HG03108 (cell line): ENCODE measurements around the gene FIBCD1.

Experiments
- ATAC-seq: cut with Tn5 transposase; IDR thresholded peaks from one replicate; pipeline ENCODE4 v1.9.1; 2021; ENCODE audit warnings: moderate library complexity; ENCODE audit not compliant: unreplicated experiment

FIBCD1 gene

DNA sequence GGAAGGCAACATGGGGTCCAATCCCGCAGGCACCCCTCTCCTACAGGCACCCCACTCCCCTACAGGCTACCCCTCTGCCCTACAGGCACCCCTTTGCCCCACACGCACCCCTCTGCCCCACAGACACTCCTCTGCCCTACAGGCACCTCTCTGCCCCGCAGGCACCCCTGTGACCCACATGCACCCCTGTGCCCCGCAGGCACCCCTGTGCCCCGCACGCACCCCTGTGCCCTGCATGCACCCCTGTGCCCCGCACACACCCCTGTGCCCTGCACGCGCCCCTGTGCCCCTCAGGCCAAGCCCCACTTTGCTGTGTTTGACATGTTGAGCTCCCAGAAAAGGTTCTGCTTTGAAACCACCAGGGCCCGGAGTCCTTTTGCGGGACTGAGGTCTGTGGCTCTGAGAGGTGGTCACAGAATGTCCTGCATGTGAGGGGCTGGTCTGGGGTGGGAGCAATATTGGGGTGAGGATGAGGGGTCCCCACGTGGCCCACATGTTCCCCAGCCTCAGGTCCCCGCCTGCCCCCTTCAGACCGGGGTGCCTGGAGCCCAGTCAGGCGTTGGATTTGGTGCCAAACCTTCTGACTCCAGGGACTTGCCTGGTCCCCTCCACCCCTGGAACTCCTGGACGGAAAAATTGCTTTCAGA is 41.8 kb downstream of the FIBCD1 start:
- no peak for ATAC-seq

DNA sequence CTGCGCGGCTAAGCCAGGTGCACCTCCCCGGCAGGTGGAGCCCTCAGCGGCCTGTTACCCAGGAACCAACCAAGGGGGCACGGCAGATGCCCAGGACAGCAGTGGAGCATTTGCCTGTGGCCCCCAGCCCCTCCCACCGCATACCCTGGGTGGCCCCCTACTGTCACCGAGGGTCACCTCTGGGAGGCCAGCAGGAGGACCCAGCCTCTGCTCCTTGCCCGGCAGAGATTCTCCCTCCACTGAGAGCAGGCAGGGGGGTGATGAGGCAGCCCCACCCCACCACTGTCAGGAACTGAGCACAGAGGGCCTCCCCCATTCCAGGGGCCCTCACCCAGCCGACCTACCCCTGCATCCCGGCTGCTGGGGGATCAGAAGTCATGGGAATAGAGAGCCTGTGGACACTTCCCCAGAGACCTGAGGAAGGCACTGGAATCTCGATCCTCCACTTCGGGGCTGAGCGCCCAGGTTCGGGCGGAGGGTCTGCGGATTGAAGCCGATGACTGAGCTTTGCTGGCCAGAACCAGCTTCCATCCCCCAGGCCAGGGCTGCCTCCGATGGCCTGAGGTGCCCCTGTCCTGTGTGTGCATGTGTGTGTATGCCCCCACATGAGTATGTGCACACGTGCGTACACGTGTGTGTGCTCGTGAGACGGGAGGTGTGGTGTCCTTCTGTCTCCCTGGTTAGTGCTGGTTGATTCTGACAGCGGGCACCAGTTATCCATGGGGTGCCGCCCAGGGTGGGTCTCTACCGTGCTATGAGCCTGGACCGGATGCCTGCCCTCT is 42.6 kb downstream of the FIBCD1 start, which contains the start of gene QRFP:
QRFP (minus strand) TSS at position 580 of the 782 bp plus-strand sequence. CDS start 2,974 bp downstream, outside the sequence.
- no peak for ATAC-seq

DNA sequence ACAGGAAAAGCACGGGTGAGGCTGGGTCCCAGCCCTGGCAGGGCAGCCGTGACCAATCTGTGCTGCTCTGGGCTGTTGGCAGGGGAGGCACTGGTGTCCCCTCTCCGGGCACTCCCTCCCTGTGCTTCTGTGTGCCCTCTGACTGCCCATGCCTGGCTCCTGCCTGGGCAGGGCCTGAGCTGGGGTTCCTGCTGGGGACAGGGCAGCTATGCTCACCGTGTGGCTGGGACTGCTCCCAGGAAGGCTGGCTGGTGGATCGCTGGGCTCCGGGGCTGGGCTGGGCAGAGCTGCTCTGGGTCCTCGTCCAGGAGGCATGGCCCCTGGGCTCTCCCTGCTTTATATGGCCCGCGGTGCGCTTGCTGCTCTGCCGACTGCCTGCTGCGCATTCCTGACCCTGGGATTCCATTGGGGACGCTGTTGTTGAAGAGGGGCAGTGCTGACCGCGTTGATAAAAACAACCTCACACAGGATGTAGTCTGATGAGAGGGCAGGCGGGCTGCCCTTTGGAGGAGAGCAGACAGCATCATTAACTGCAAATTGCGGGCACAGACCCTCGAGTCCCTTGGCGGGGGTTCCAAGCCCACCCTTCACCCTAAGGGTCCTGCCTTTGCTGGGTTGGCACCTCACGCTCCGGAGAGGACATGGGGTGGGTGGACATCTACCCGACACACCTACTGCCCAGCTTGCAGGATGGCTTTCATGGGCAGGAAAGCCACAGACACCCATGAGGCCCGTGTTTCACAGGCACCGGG is 43.4 kb downstream of the FIBCD1 start:
- ATAC-seq, result no peak

DNA sequence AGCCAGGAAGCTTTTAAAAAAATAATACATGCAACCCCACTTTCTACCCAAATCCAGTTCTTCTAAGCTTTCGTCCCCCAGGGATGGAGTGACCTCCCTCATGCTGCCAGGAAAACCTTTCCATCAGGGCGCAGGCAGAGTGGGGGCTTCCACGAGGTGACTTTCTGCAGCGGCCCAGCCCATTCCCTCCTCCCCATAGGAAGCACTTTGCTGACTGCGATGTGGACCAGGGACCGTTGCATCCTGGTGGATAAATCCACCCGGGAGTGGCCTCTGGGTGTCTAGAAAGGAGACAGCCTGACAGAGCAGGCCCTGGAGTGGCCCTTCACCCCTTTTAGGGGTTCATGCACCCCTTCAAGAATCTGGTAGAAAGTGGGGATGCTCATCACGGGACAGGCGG is 44.0 kb downstream of the FIBCD1 start:
- ATAC-seq, result no peak

DNA sequence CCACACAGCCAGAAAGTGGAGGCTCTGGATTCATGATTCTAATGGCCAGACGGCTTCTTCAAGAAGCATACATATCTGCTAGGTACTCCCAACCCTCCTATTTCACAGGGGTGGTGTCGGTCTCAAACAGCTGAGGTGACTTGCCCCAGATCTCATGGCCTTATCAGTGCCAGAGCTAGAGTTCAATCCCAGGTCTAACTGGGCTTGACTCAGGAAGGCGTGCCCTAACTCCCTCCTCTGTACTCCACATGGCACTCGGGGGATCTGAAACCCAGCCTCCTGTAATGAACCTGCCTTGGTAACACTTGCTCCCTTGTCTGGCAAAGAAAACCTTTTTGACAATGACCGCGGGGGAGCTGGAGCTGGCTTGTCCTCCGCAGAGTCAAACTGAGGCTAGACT is 44.5 kb downstream of the FIBCD1 start:
- ATAC-seq, result no peak

DNA sequence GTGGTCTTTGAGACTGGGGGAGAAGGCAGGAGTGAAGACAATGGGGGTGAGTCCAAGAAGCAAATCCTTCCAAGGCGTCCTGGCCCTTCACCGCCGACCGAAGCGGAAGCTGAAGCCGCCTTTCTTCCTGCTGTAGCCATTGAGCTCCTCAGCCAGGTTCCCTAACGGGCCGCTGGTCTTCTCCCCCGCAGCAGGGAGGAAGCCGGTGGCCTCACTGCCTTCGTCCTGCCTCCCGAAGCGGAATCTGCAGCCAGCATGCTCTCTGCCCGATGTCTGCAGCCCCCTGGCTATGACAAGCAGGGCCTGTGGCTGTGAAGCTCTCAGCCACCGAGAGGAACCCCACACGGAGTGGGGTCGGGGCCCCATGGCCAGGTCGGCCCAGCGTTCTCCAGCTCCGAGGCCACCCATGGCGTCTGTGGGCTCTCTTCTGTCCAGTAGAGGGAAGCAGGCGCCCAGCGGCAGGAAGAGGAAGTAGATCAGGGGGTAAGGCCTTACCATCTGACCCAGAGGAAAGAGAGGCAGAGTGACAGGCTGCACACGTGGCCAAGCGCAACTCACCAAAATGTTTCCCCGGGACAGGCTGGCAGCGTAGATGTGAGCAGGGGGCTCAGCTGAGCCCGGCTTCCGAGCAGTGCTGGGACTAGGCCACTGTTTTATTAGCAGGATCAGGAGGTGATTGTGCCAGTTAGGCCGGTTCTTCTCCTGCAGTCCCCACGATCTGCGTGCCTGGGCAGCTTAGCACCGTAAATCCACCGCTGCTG is 45.5 kb downstream of the FIBCD1 start:
- no peak for ATAC-seq

DNA sequence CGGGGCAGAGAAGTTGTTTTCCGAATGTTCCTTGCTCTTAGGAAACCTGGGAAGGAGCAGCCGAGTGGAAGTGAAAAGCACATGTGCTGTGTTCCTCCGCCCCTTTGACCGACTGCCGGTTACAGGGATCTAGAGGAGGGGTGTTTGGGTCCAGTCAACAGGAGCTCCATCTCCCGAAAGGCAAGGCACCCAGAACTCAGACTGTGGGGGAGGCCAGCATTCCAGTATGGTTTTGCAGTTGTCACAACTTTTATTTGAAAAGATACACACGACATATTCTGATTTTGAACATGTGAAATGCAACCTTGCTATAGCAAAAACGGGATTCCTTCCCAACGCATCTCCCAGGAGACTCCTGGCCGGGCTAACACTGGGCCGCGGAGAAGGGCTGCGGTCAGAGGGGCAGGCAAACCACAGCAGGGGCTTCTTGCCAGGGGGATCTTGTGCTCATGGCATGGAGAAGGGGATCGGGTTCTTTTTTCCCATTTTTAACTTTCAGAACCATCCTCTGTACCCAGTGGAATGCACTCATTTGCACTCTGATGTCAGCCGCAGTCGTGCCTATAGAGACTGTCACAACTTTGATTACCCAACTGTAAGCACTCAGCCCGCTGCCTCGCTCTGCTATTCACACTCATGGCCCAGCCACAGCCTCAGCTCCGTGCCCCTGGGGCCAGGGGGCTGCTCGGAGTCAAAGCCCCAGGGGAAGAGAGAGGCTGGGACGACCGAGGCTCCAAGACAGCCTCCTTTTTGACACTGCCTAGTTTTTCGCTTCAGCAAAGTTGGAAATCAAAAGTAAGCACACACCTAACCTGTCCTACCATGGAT is 46.4 kb downstream of the FIBCD1 start:
- ATAC-seq, result no peak

DNA sequence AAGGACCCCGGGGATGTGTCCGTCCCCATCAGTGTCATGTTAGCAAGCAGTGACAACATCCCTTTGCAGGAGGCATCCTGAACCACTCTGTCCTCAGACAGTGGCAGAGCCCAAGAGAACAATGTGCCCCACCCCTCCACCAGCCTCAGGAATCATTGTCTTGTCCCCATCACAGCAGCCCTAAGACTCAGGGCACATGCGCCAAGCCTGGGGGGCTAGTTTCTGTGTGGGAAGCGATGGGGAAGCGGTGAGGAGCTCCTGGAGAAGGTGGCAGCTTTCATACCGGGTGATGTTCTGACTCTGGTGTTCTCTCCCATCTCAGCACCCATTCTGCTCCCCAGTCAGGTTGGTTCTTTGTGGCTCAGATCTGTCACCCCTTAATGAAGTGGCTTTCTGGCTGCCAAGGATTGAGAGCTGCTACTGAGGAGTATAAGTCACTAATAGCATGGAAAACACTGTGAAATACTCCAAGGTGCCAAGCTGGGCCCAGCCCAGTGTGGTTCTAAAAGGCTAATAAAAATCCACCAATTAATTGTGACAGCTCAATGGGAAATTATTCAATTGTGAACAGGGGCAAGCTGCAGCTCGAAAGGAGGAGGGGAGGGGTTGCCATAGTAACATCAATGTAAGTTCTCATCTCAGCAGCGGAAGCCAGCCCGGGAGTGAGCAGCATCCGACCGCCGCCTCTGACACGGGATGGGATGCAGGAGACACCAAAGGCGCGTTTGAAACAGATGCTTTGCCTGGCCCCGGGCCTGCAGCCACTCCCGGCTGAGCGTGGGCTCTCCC is 47.2 kb downstream of the FIBCD1 start:
- no peak for ATAC-seq

DNA sequence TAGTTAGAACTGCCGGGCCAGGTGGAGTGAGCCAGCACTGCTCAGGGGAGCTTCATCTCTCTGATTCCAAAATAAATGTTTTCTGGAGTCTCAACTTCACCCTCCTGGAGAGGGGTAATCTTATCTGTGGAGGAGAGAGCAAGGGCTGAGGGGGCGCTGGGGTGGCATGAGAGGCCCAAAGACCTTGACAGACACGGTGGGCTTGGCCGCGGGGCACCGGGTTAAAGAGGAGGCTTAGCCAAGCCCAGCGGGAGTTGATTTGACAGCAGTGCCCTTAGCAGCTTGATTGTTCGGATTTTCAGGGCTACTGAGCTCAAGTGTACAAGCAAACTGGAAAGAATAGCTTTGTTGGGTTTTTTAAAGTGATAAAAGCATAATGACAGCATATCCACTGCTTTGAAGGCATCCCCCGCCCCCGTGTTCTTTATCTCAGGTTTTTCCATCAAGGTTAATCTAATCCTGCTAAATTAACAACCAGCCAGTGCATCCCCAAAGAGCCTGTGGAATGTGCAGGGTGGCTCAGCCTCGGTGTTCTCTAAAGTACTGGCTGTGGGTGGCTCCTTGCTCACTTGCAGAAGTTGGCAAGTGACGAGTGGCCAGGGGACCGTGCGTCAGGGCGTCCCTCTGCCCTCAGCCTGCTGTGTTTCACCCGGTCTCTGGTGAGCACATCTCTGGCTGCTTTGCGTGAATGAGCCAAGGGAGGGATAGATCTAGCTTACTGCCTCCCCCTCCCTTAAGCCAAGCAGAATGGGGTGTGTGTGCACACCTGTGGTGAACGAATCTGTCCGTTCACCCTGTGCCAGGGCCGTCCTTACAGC is 48.0 kb downstream of the FIBCD1 start:
- ATAC-seq, result no peak

DNA sequence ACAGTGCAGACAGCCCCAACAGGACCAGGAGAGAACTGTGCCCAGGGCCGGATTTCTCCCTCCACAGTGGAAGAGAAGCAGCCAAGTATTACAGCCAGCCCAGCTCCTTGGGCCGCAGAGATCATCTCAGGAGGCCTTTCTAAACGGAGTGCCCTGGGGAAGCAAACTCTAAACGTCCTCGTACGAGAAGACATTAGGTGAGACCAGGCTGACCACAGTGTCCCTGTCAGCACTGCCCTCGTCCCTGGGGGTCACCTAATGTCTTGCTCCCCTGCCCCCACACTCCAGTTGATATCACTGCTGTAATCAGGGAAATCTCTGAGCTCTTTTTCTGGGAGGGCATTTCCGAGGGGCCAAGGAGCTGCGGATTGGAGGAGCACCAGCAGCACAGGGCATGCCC is 48.9 kb downstream of the FIBCD1 start:
- ATAC-seq, result no peak

DNA sequence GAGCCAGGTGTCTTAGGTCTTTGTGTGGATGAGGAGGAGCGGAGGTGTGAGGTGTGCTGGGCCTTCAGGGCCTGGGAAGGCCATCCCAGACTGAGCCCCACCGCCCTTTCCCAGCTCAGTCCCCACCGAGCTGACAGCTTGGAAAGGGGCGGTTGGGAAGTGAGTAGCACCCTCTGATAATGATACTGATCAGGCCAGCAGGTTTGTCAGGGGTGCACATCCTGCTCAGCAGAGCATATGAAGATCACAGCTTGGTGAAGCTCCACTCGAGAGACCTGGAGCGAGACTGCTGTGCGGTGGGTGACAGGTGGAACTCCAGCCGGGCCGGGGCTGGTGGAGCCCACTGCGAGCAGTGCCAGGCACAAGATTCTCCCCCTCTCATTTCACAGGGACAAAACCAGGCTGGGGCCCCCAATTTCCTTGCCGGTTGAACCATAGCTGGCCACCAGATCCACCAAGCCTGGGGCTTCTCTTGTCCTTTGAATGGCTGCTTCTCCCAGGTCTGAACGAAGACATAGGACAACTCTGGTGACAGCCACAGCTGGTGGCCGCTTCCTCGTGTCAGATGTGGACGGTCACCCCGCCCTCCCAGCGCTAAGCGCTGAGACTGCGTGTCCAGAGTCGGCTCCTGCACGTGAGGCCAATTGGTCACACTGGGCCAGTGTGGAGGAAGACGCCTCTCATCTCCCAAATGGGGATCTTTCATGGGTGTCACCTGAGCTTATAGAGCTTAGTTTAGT is 50.7 kb downstream of the FIBCD1 start:
- ATAC-seq, result no peak

DNA sequence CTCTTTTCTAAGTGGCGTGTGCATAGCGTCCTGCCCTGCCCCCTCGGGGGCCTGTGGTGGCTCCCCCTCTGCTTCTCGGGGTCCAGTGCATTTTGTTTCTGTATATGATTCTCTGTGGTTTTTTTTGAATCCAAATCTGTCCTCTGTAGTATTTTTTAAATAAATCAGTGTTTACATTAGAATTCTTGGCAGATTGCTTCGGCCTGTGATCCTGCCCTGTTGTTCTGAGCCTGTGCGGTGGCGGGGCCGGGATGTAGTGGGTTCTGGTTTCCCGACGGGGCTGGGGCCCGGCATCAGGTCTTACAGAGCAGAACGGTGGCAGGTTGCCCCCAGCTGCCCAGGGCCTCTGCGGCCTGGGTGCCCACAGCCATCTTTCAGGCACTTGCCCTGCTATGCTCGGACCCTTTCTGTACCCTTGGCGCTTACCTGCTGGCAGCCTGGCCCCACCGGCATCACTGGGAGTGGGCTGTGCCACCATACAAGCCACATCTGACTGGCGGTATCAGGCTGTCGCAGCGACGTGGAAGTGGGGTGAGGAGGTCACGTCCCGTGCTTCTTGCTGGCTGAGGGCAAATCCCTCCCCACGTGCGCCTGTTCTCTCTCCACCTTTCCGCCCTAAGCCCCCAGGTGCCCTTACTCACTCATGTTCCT is 51.4 kb downstream of the FIBCD1 start:
- no peak for ATAC-seq

DNA sequence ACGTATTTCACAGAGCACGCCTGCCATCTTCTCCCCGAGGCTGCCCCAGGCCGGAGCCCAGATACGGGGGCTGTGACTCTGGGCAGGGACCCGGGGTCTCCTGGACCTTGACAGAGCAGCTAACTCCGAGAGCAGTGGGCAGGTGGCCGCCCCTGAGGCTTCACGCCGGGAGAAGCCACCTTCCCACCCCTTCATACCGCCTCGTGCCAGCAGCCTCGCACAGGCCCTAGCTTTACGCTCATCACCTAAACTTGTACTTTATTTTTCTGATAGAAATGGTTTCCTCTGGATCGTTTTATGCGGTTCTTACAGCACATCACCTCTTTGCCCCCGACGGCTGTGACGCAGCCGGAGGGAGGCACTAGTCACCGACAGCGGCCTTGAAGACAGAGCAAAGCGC is 52.1 kb downstream of the FIBCD1 start:
- ATAC-seq, result no peak

DNA sequence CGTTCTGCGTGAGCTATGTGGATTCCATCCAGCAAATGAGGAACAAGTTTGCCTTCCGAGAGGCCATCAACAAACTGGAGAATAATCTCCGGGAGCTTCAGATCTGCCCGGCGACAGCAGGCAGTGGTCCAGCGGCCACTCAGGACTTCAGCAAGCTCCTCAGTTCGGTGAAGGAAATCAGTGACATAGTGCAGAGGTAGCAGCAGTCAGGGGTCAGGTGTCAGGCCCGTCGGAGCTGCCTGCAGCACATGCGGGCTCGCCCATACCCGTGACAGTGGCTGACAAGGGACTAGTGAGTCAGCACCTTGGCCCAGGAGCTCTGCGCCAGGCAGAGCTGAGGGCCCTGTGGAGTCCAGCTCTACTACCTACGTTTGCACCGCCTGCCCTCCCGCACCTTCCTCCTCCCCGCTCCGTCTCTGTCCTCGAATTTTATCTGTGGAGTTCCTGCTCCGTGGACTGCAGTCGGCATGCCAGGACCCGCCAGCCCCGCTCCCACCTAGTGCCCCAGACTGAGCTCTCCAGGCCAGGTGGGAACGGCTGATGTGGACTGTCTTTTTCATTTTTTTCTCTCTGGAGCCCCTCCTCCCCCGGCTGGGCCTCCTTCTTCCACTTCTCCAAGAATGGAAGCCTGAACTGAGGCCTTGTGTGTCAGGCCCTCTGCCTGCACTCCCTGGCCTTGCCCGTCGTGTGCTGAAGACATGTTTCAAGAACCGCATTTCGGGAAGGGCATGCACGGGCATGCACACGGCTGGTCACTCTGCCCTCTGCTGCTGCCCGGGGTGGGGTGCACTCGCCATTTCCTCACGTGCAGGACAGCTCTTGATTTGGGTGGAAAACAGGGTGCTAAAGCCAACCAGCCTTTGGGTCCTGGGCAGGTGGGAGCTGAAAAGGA is 53.3 kb downstream of the FIBCD1 start:
- ATAC-seq, result no peak

DNA sequence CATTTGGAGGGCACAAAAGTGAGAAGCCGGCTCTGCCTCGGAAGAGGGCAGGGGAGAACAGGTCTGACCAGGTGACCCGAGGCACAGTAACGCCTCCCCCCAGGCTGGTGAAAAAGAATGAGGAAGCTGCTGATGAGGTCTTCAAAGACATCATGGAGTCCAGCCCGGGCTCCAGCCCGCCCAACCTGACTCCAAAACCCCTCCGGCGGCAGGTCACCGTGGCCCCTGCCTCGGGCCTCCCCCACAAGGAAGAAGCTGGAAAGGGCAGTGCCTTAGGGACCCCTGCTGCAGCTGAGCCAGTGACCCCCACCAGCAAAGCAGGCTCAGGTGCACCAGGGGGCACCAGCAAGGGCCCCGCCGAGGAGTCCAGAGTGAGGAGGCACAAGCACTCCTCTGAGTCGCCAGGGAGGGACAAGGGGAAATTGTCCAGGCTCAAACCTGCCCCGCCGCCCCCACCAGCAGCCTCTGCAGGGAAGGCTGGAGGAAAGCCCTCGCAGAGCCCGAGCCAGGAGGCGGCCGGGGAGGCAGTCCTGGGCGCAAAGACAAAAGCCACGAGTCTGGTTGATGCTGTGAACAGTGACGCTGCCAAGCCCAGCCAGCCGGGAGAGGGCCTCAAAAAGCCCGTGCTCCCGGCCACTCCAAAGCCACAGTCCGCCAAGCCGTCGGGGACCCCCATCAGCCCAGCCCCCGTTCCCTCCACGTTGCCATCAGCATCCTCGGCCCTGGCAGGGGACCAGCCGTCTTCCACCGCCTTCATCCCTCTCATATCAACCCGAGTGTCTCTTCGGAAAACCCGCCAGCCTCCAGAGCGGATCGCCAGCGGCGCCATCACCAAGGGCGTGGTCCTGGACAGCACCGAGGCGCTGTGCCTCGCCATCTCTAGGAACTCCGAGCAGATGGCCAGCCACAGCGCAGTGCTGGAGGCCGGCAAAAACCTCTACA is 54.2 kb downstream of the FIBCD1 start:
- ATAC-seq, result no peak
